Measurements from ENCODE around the gene MYO6. TPM values are rescaled to one million over a fixed set of nuclear protein-coding genes. Genes with fewer than 3 reads are reported as not detected.
"Not testable (repeated sequence)": the region's sequence is repeated elsewhere in the genome, so short reads cannot be mapped to it uniquely, and the experiment has no call there.

The MYO6 gene
- polyA plus RNA-seq, 1 donor from 2014 or later: 0.23 TPM

DNA sequence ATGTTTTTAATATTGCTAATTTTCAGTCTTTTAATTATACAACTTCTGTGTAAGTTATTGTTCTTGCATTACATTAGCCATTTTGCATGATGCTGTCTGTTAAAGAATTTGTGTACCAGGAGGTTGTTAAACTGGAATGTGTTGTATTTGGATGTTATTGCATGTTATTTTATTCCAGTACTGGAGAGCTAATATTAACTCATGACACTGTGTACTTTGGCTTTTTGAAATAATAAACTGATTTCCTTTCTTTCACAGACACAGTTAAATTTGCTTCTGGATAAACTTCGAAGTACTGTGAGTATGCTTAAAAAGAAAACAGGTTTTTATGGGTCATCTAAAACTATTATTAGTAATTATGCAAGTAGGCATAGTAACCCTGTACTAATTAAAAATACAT lies 121.3 kb downstream of the MYO6 start:
- H3K4me3 Mint-ChIP-seq: no peak overlapping the region

DNA sequence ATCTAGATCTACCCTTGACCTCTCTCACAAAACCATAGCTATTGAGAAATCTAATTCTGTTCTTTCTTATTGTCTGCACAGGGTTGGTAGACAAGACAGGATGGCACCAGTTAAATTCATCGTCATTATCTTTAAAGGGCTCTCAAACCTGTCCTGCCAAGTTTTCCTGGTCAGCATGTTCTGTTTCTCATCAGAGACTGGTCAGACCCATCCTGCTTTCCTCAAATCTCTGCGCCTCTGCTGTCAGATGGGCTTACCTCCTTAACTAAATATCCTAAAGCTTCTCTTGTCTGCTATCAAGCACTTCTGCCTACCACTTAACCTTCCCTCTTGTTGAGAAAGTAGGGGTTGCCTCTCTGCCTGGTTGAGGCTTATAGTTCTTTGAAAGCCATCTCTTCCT lies 125.2 kb downstream of the MYO6 start:
- Mint-ChIP-seq H3K27ac (no peak overlapping the region), H3K27me3 (no peaks in the 10 kb centered on the region), H3K4me1 (no peaks in the 10 kb centered on the region), H3K9me3 (no peaks in the 10 kb centered on the region), H3K36me3 (no peaks in the 10 kb centered on the region), H3K4me3 (no peak overlapping the region)

More for the DNA sequence above, 121.3 kb downstream of the MYO6 start:
- Mint-ChIP-seq H3K36me3 (no peaks in the 10 kb centered on the region), H3K27me3 (no peaks in the 10 kb centered on the region), H3K27ac (no peak overlapping the region), H3K4me1 (no peaks in the 10 kb centered on the region), H3K9me3 (no peaks in the 10 kb centered on the region)

DNA sequence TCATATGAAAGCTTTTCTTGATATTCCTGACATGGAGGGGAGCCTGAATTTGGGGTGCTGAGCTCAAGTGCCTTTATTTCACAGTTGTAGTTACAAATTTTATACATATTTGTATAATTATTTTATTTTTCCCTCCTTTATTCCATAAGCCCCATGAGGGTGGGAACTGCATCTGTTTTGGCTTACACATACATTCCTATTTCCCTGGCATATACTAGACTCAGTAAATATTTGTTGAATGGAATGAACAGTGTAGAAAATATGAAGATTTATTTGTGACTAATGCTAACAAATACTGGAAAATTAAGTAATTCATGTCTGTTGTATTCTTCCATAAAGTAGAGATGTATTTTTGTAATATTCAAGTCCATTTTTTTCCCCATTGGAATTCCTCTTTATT lies 127.1 kb downstream of the MYO6 start:
- Mint-ChIP-seq H3K27me3 (no peaks in the 10 kb centered on the region), H3K4me3 (no peak overlapping the region), H3K4me1 (no peaks in the 10 kb centered on the region), H3K36me3 (no peaks in the 10 kb centered on the region), H3K9me3 (no peaks in the 10 kb centered on the region), H3K27ac (no peak overlapping the region)

DNA sequence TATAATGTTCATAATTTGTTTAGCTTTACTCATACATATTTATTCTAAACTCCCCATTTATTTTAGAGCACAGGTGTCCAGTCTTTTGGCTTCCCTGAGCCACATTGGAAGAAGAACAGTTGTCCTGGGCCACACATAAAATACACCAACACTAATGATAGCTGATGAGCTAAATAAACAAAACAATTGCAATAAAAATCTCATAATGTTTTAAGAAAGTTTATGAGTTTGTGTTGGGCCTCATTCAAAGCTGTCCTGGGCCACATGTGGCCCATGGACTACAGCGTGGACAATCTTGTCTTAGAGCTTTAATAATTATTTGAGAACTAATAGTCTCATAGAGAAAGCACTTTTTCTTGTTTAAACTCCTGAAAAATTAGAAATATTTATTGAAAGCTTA lies 131.3 kb downstream of the MYO6 start:
- Mint-ChIP-seq H3K4me3 (no peak overlapping the region), H3K27ac (no peak overlapping the region), H3K4me1 (no peaks in the 10 kb centered on the region)

DNA sequence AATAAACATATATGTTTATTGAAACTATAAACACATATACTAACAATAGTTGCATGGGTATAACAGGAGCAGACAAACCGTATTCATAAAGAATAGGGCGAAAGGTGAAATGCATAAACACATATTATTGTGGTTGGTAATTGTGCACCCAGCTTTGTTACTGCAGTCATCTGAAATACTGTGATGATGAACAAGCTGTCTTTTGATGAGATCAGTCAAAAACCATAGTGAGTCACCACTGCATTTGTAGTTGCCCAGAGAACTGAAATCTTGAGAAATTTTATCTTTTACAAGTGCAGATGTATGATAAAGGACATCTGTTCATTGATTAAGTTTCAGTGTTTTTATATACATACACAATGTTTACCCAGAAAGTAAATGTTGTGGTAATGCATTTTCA lies 133.7 kb downstream of the MYO6 start:
- no peaks in the 10 kb centered on the region for H3K27me3 Mint-ChIP-seq

More for the DNA sequence above, 131.3 kb downstream of the MYO6 start:
- Mint-ChIP-seq H3K9me3 (no peaks in the 10 kb centered on the region), H3K36me3 (no peaks in the 10 kb centered on the region), H3K27me3 (no peaks in the 10 kb centered on the region)

DNA sequence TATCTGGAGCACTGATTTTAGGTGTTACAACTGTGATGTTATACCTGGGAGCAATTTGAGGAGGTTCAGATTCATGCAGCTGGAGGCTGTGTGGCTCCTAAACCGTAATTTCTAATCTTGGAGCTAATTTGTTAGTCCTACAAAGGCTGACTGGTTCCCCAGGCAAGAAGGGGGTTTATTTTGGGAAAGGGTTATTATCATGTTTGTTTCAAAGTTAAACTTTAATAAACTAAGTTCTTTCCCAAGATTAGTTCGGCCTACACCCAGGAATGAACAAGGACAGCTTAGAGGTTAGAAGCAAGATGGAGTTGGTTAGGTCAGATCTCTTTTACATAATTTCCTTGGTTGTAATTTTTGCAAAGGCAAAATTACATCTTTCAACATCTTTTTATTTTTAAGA lies 135.8 kb downstream of the MYO6 start:
- Mint-ChIP-seq H3K4me1 (no peaks in the 10 kb centered on the region), H3K27ac (no peak overlapping the region), H3K27me3 (no peaks in the 10 kb centered on the region), H3K9me3 (no peaks in the 10 kb centered on the region), H3K36me3 (no peaks in the 10 kb centered on the region), H3K4me3 (no peak overlapping the region)

More for the DNA sequence above, 133.7 kb downstream of the MYO6 start:
- Mint-ChIP-seq H3K27ac (no peak overlapping the region), H3K9me3 (no peaks in the 10 kb centered on the region), H3K4me1 (no peaks in the 10 kb centered on the region), H3K36me3 (no peaks in the 10 kb centered on the region), H3K4me3 (no peak overlapping the region)

DNA sequence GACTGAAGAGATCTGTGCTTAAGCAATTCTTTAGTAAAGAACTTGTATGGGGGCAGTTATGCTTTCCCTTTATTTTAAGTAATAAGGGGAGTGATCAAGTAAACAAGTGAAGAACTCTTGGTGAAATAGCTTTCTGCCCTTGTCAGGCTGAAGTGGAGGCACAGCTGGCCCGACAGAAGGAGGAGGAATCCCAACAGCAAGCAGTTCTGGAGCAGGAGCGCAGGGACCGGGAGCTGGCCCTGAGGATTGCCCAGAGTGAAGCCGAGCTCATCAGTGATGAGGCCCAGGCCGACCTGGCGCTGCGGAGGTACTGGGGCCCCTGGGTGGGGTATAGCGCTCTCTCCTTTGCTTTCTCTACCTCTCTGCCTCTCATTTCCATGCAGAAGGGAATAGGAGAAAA lies 143.3 kb downstream of the MYO6 start:
- no peaks in the 10 kb centered on the region for H3K4me1 Mint-ChIP-seq

DNA sequence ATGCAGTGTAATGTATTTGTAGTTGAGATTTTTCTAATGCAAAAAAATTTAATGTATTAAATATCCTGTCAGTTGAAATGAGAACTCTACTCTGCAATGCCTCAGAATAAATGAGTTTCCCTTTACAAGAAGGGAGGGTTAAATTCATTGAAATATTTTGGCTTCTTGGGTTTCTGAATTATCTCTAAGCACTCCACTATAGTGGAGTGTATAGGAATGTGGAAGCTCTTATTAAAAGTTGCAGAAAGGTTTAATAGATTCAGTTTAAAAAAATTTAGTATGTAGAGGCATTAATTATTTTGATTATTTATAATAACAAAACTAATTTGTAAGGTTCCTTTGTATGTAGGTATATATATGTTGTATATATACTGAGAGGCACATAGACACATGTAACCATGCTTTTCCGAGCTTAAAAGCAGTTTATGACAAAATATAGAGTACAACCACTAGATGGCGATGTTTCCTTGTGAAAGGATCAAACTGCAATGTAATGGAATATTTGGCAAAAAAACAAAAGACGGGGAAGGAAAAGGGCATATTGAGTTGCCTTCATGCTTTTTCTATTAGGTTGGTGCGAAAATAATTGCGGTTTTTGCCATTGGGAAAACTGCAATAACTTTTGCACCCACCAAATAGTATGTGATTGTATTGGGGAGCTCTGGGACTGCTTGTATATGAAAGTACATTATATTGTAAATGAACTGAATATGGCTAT lies 144.2 kb downstream of the MYO6 start:
- H3K4me1 Mint-ChIP-seq: no peaks in the 10 kb centered on the region
- no peaks in the 10 kb centered on the region for H3K9me3 Mint-ChIP-seq
- H3K36me3 Mint-ChIP-seq: no peaks in the 10 kb centered on the region
- no peak overlapping the region for H3K4me3 Mint-ChIP-seq
- no peaks in the 10 kb centered on the region for H3K27me3 Mint-ChIP-seq
- H3K27ac Mint-ChIP-seq: no peak overlapping the region

More for the DNA sequence above, 143.3 kb downstream of the MYO6 start:
- no peak overlapping the region for H3K4me3 Mint-ChIP-seq
- no peaks in the 10 kb centered on the region for H3K9me3 Mint-ChIP-seq
- no peaks in the 10 kb centered on the region for H3K27me3 Mint-ChIP-seq
- no peaks in the 10 kb centered on the region for H3K36me3 Mint-ChIP-seq
- no peak overlapping the region for H3K27ac Mint-ChIP-seq

DNA sequence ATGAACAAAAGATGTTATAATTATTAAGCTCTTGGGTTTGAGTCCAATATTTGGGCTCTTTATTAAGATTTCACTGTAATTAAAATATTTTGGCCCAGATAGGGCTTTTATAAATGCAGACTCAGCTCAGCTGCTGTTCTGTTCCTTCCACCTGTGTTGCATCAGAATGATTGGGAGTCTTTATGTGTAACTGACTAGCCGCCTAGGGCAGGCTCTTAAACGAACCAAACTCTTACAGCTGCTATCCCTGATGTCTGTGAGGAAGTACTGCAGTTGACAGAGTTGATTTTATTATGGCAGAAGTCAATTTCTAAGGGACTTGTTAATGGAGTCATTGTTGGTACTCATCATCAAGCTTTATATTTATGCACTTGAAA lies 144.7 kb downstream of the MYO6 start:
- no peak overlapping the region for H3K4me3 Mint-ChIP-seq
- H3K4me1 Mint-ChIP-seq: no peaks in the 10 kb centered on the region
- no peaks in the 10 kb centered on the region for H3K27me3 Mint-ChIP-seq
- no peak overlapping the region for H3K27ac Mint-ChIP-seq
- no peaks in the 10 kb centered on the region for H3K36me3 Mint-ChIP-seq
- no peaks in the 10 kb centered on the region for H3K9me3 Mint-ChIP-seq

DNA sequence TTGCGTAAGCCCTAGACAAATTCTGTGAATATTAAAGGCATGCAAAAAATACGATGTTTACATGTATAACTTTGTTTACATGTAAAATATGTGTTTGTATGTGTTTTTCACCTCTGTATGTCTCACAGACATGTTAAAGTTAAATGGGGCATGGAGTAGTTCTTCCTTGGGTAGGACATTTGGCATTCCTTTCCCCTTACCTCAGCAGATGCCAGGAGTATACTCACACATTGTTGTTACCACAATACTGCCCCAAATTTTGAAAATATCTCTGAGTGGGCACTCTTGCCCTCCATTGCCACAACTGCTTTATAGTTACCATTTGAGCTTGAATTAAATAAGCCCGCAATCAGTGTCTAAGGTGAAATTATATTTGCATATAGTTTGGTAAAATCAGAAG lies 147.5 kb downstream of the MYO6 start:
- Mint-ChIP-seq H3K27ac (peak overlapping the region in 1 of 3 donors; percentile 7), H3K4me3 (no peak overlapping the region), H3K36me3 (no peaks in the 10 kb centered on the region), H3K9me3 (peaks cover 0 to 3% (median 0%) of the 10 kb centered on the region in 3 donors), H3K27me3 (no peaks in the 10 kb centered on the region), H3K4me1 (no peaks in the 10 kb centered on the region)

DNA sequence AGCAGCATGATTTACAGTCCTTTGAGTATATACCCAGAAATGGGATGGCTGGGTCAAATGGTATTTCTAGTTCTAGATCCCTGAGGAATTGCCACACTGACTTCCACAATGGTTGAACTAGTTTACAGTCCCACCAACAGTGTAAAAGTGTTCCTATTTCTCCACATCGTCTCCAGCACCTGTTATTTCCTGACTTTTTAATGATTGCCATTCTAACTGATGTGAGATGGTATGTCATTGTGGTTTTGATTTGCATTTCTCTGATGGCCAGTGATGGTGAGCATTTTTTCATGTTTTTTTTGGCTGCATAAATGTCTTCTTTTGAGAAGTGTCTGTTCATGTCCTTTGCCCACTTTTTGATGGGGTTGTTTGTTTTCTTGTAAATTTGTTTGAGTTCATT lies 151.2 kb downstream of the MYO6 start:
- peak overlapping the region in 1 of 3 donors; percentile 47 for H3K27ac Mint-ChIP-seq
- H3K27me3 Mint-ChIP-seq, H3K9me3 Mint-ChIP-seq, H3K4me1 Mint-ChIP-seq, H3K4me3 Mint-ChIP-seq, H3K36me3 Mint-ChIP-seq: not testable (repeated sequence)

DNA sequence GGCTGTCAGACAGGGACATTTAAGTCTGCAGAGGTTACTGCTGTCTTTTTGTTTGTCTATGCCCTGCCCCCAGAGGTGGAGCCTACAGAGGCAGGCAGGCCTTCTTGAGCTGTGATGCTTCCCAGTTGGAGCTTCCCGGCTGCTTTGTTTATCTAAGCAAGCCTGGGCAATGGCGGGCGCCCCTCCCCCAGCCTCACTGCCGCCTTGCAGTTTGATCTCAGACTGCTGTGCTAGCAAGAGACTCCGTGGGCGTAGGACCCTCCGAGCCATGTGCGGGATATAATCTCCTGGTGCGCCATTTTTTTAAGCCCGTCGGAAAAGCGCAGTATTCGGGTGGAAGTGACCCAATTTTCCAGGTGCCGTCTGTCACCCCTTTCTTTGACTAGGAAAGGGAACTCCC lies 156.1 kb downstream of the MYO6 start:
- not testable (repeated sequence) for H3K27ac Mint-ChIP-seq, H3K36me3 Mint-ChIP-seq, H3K4me1 Mint-ChIP-seq, H3K4me3 Mint-ChIP-seq, H3K27me3 Mint-ChIP-seq, H3K9me3 Mint-ChIP-seq

DNA sequence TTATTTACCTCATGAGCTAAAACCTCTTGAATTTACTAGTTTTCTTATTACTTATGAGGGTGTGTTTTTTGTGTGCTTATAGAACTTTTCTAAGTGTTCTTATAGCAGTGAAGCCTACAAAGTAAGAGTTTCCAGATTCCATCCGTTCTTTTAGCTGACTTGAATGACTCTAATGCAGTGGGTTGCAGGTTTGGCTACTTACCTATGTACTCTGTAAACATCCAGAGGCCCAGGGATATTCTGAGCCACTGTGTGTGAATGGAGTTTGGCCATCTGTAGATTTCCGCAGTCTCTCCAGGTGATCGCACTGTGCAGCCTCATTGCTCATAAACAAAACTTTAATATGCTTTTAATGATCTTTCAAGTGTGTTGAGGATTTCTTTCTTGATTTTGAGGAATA lies 157.8 kb downstream of the MYO6 start:
- H3K4me3 Mint-ChIP-seq: no peak overlapping the region
- no peaks in the 10 kb centered on the region for H3K27me3 Mint-ChIP-seq
- no peak overlapping the region for H3K27ac Mint-ChIP-seq
- no peaks in the 10 kb centered on the region for H3K9me3 Mint-ChIP-seq
- H3K4me1 Mint-ChIP-seq: no peaks in the 10 kb centered on the region
- H3K36me3 Mint-ChIP-seq: no peaks in the 10 kb centered on the region

DNA sequence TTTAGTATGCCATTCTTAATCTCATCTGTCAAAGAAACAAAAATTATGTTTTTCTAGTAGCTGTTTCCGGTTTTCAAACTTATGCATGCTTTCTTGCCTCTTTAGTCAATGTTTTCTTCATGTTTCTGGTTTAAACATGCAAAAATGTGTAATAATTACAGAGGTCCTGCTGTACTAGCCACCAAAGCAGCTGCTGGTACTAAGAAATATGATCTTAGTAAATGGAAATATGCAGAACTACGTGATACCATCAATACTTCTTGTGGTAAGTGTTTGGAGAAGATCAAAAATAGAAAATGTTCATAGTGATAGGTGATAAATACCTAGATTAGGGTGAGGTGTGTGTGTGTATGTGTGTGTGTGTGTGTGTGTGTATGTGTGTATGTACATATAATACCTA lies 158.4 kb downstream of the MYO6 start:
- no peaks in the 10 kb centered on the region for H3K9me3 Mint-ChIP-seq
- H3K27ac Mint-ChIP-seq: no peak overlapping the region
- H3K27me3 Mint-ChIP-seq: no peaks in the 10 kb centered on the region
- no peak overlapping the region for H3K4me3 Mint-ChIP-seq
- no peaks in the 10 kb centered on the region for H3K4me1 Mint-ChIP-seq
- no peaks in the 10 kb centered on the region for H3K36me3 Mint-ChIP-seq

DNA sequence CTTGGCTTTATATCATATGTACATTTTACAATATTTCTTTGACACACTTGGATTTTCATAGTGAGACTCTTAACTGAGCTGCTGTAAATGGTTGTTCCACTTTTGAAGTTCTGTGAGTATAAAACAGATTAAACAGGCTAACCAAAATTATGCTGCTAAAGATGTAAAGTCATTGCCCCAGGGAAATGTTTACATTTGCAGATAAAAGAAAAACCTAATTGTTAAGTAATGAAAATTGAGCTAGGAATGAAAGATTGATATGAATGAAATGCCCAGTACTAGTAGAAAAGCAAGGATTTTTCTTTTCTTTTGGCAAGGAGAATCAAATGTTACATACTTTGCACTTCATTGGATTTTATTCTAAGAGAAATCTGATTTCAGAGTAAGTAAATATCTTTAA lies 164.0 kb downstream of the MYO6 start:
- Mint-ChIP-seq H3K9me3 (no peaks in the 10 kb centered on the region), H3K27ac (no peak overlapping the region), H3K36me3 (no peaks in the 10 kb centered on the region), H3K4me1 (no peaks in the 10 kb centered on the region), H3K27me3 (no peaks in the 10 kb centered on the region), H3K4me3 (no peak overlapping the region)

DNA sequence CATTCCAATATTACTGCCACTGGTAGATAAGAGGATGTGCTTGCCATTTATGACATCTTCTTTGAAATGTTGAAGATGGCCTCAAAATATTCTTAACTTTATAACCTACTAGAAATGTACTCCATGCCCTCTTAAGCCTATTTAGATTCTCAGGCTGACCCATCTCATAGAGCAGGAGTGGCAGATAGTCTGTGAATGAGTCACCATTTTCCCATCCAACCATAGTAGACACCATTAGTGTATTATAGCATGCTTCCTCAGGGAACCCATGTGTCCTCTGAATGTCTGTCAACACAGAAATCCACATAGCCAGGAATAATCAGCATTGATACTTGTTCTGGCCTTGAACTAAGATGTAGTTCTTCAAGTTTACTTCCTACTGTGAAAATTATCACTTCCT lies 173.2 kb downstream of the MYO6 start:
- H3K27me3 Mint-ChIP-seq: no peaks in the 10 kb centered on the region
- no peaks in the 10 kb centered on the region for H3K36me3 Mint-ChIP-seq
- H3K4me1 Mint-ChIP-seq: no peaks in the 10 kb centered on the region
- H3K27ac Mint-ChIP-seq: no peak overlapping the region
- no peak overlapping the region for H3K4me3 Mint-ChIP-seq
- no peaks in the 10 kb centered on the region for H3K9me3 Mint-ChIP-seq

Data from IgD-negative memory B cell (primary cell).